Hypothalamus (tissue), 51 donors: Measurements from ENCODE around the gene NTF4.
"Not testable (repeated sequence)": the region's sequence is repeated elsewhere in the genome, so short reads cannot be mapped to it uniquely, and the experiment has no call there.

Source experiments
- DNase-seq, 51 donors: peaks; one replicate each; lab custom pipeline; 2025; lab: John Stamatoyannopoulos, UW

Gene NTF4

GRCh38 chr19:49057636-49058234, 6.9 kb downstream of the NTF4 start, which contains the start of gene CGB7:
CGB7 (minus strand) TSS chr19:49057749; CDS start chr19:49055375, 2,374 bp downstream.
- peak in 8 of 51 donors; percentile 0 to 18 (median 14) for DNase-seq

- DNase-seq: not testable (repeated sequence)
Observed at GRCh38 chr19:49056902-49057596, 7.6 kb downstream of the NTF4 start.

- DNase-seq: peak in 12 of 51 donors; percentile 1 to 32 (median 7)
Observed at GRCh38 chr19:49056101-49056901, 8.3 kb downstream of the NTF4 start.

GRCh38 chr19:49050376-49051033, 14.1 kb downstream of the NTF4 start:
- not testable (repeated sequence) for DNase-seq

- DNase-seq: not testable (repeated sequence)
Observed at GRCh38 chr19:49049834-49050233, 14.8 kb downstream of the NTF4 start.

GRCh38 chr19:49049011-49049410, 15.6 kb downstream of the NTF4 start, which contains the start of gene CGB8:
CGB8 (minus strand) TSS chr19:49049111; CDS start chr19:49048739, 372 bp downstream.
- DNase-seq: not testable (repeated sequence)

- not testable (repeated sequence) for DNase-seq
Observed at GRCh38 chr19:49043548-49043947, 21.1 kb downstream of the NTF4 start, which contains the start of gene CGB5. CGB5 (plus strand) TSS chr19:49043848; CDS start chr19:49044210, 362 bp downstream.

- not testable (repeated sequence) for DNase-seq
Observed at GRCh38 chr19:49042666-49043065, 22.0 kb downstream of the NTF4 start.

GRCh38 chr19:49042177-49042576, 22.4 kb downstream of the NTF4 start:
- no peak for DNase-seq

GRCh38 chr19:49039736-49040135, 24.9 kb downstream of the NTF4 start:
- DNase-seq: not testable (repeated sequence)

- not testable (repeated sequence) for DNase-seq
Observed at GRCh38 chr19:49038557-49039276, 25.9 kb downstream of the NTF4 start.

GRCh38 chr19:49038111-49038510, 26.5 kb downstream of the NTF4 start:
- not testable (repeated sequence) for DNase-seq

GRCh38 chr19:49036815-49037214, 27.8 kb downstream of the NTF4 start, which contains the start of gene CGB1:
CGB1 (minus strand) TSS chr19:49036895; CDS start chr19:49036711, 184 bp downstream.
- not testable (repeated sequence) for DNase-seq

- peak in 1 of 51 donors; percentile 5 for DNase-seq
Observed at GRCh38 chr19:49031642-49032301, 32.8 kb downstream of the NTF4 start, which contains the start of gene CGB2. CGB2 (plus strand) TSS chr19:49031890; CDS start chr19:49032096, 206 bp downstream.

- DNase-seq: not testable (repeated sequence)
Observed at GRCh38 chr19:49030323-49030722, 34.3 kb downstream of the NTF4 start.

GRCh38 chr19:49029749-49030148, 34.9 kb downstream of the NTF4 start:
- DNase-seq: not testable (repeated sequence)

GRCh38 chr19:49028686-49029085, 35.9 kb downstream of the NTF4 start:
- DNase-seq: not testable (repeated sequence)

GRCh38 chr19:49025599-49025998, 39.0 kb downstream of the NTF4 start:
- DNase-seq: not testable (repeated sequence)

GRCh38 chr19:49025088-49025487, 39.5 kb downstream of the NTF4 start:
- DNase-seq: not testable (repeated sequence)
